Activated T-cell treated with anti-CD3 and anti-CD28 coated beads for 4 hours (primary cell): ENCODE data around the gene CD80.

Experiments used
- DNase-seq: peaks from one replicate; pipeline ENCODE4 v3.0.0-alpha.2; 2020

Gene CD80

GRCh38 chr3:119542168-119542767 lies 17.1 kb downstream of the CD80 start:
- DNase-seq = no peak

DNA sequence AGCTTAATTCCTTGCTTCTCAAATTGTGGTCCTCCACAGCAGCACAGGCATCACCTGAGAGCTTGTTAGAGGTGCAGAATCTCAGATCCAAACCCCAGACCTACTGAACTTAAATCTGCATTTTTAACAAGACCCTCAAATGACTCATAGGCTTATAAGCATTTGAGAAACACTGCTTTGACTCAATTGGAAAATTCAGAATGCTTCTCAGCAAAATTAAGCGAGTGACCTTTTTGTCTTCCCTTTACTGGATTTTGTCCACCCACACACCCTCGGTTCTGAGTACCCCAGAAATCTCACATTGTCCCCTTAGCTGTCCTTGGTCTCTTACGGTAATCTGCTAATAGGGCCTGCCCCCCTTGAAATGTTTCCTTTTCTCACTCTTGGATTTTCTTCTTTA lies 17.9 kb downstream of the CD80 start:
- no peak for DNase-seq

DNA sequence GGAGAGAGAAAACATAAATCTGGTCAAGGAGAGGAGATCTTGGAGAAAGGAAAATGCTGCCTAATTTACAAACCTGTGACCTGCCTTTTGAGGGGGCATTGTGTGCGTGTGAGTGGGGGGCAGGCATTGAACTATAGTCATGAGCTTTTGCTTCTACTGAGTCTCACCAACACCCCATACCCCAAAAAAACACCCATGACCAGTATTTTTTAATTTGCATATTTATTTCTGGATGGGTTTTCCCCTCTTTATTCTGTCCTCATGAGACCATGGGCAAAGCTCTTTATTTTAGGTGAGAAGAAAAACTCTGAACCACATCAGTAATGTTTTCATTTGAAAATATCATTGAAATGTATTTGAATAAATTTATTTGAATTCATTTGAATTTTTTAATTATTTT lies 20.6 kb downstream of the CD80 start:
- DNase-seq = no peak

DNA sequence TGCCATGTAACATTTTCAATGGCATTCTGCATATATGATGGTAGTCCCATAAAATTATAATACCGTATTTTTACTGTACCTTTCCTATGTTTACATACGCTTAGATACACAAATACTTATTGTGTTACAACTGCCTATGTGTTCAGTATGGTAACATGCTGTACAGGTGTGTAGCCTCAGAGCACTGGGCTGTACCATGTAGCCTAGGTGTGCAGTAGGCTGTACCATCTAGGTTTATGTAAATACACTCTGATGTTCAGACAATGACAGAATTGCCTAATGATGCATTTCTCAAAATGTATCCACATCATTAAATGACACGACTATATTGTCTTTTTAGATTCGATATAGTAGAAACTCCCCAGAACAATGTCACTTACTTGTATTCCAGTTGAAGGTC lies 22.7 kb downstream of the CD80 start:
- no peak for DNase-seq

GRCh38 chr3:119534296-119534695 lies 25.1 kb downstream of the CD80 start:
- no peak for DNase-seq

GRCh38 chr3:119531151-119531550 lies 28.3 kb downstream of the CD80 start:
- no peak for DNase-seq

GRCh38 chr3:119530456-119530855 lies 29.0 kb downstream of the CD80 start:
- DNase-seq = no peak

- DNase-seq = no peak
Observed at GRCh38 chr3:119529883-119530282, 29.5 kb downstream of the CD80 start.

DNA sequence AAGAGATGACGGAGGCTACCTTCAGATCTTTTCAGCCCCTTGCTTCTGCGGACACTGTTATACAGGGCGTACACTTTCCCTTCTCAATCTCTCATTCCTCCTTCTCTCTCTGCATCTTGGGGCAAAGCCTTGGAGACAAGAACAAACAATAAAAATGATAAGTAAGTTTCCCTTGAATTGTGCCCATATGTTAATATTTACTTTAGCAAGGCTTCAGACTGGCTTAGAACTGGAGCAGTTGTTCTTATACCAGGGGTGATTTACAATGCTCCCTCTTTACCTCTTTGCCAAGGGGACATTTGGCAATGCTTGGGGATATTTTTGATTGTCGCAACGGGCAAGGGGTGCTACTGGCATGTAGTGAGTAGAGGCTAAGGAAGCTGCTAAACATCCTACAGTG lies 31.7 kb downstream of the CD80 start:
- no peak for DNase-seq

DNA sequence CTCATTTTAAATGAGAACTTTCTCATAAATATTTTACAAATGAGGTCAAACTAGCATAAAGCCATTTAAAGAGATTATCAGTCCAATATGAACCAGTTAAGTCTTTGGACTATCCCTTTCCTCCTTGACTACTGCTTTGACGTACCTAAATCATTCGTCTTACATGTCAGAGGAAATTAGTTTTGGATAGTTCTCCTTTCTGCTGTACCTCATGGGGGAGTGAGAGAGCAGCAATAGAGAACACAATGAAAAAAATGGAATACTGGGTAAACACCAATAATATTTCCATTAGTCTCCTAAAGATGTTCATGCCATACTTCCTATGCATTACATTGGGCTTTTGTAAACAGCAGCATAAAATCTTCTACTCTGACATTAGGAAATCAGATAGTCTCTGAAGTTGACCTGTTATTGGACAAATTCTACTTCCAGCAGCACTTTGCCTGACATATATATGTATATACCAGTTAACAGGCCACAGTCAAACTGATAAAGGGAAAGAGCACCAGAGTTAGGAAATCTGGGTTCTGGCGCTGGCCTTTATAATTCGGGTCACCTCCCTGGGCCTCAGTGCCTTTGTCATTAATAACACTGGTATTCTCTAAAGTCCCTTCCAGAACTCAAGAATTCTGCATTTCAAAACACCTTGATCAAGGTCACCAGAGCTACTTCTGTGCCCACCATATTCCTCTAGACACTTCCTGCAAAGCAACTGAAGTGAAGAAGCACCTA lies 34.3 kb downstream of the CD80 start:
- DNase-seq = no peak

DNA sequence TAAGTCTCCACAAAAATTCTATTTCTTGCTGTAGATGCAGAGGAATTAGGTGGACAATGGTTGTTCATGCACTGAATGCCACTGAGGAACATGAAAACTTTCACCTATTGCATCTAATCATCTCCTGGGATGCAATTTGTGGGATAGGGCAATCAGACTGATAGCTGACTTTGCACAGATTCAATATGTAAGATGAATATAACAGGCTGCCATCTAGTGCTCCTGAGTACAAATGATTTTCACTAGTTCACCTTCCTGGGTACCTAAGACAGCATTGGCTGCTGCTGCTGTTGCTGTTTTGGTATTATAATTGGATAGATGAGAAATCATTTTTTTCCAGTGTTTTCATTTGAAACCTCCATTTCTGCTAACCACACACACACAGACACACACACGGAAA lies 41.4 kb downstream of the CD80 start:
- no peak for DNase-seq

- DNase-seq = no peak
Observed at GRCh38 chr3:119517112-119517511, 42.3 kb downstream of the CD80 start.

DNA sequence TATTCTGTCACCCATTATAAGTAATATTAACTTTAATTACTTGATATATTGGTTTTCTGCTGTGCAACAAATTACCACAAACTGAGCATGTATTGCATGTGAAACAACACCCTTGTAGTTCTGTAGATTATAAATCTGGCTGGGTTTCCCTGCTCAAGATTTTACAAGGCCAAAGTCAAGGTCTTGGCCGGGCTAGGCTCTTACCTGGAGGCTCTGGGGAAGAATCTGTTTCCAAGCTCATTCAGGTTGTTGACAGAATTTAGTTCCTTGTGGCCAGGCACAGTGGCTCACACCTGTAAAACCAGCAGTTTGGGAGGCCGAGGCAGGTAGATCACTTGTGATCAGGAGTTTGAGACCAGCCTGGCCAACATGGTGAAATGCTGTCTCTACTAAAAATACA lies 44.8 kb downstream of the CD80 start:
- no peak for DNase-seq

DNA sequence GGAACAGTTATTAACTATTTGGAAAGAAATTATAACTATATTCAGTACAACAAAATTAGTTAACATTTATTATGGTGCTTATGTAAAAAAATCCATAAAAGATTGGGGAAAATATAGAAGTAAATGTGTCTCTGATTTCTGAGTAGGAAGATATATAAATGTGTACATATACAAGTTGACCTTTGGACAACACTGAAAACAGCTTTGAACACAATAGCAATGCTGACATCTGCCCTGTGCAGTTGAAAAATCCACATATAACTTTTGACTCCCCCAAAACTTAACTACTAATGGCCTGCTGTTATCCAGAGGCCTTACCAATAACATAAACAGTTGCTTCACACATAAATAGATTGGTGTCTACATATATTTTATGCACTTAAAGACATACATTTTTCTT lies 48.7 kb downstream of the CD80 start:
- DNase-seq = no peak

- no peak for DNase-seq
Observed at GRCh38 chr3:119508172-119508845, 51.1 kb downstream of the CD80 start.

DNA sequence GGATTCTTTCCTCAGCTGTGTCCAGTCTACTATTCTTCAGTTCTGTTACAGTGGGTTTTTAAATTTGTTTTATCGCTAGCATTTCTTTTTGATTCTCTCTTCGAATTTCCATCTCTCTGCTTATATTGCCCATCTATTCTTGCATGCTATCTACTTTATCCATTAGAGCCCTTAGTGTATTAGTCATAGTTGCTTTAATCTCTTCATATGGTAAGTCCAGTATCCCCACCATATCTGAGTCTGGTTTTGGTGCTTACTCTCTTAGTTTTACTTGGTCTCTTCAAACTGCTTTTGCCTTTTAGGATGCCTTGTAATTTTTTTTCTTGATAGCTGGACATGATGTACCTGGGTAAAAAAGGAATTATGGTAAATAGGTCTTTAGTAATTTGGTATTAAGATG lies 52.0 kb downstream of the CD80 start:
- no peak for DNase-seq

DNA sequence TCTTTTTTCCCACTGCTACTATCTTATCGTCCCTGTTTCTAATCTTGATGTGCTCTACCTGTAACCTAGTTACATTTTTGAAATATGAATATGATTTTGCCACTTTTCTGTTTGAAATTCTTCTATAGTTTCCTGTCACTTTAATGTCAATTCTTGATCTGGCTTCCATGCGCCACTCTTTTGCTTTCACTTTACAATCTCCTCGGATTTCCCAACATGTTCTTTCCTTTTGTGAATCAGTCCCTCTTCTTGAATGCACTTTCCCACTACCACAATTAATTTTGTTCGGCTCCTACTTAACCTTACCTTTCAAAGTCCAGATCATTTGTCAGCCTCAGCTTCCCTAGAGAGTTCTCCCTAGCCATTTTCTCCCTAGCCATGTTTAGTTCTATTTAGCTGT lies 52.8 kb downstream of the CD80 start:
- DNase-seq = no peak

DNA sequence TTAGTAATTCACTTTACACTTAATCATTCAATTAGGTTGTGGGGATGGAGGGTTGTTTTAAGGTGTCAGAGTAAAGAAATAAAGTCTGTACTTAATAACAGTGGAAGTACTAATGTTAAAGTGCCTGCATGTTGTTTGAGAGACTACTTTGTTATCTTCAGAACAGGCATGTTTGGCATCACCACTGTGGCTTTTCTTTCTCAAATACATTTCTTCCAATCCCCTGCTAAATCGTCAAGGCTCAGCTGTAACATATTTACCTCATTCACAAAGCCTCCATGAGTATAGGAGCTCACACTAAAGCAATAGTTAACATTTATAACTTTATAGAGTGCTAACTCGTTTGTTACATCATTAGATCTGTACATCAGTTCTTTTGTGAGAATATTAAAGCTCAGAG lies 58.5 kb downstream of the CD80 start:
- DNase-seq = no peak

- no peak for DNase-seq
Observed at GRCh38 chr3:119500265-119500664, 59.1 kb downstream of the CD80 start.

DNA sequence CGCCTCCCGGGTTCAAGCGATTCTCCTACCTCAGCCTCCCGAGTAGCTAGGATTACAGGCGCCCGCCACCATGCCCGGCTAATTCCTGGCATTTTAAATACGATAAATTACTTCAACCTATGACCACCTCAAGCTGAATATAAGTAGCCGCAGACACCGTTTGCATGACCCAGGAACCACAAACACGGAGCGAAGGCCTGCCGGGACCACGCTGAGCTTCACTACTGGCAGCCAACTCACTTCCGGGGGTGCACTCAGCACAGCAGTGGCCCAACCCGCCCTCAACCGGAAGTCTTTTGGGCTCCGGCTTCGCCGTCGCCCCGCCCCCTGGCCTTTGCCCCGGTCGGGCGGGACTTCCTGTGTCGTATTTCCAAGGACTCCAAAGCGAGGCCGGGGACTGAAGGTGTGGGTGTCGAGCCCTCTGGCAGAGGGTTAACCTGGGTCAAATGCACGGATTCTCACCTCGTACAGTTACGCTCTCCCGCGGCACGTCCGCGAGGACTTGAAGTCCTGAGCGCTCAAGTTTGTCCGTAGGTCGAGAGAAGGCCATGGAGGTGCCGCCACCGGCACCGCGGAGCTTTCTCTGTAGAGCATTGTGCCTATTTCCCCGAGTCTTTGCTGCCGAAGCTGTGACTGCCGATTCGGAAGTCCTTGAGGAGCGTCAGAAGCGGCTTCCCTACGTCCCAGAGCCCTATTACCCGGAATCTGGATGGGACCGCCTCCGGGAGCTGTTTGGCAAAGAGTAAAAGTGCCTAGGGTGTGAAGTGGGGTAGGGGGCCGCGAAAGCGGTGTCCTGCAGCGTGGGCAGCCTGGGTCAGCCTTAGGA lies 61.0 kb downstream of the CD80 start, which contains the start of gene TIMMDC1:
Gene TIMMDC1, plus strand, starts transcription at position 362 of the 826 bp plus-strand sequence. Its CDS starts 187 bp downstream, at position 549.
- peak; percentile 96 for DNase-seq

GRCh38 chr3:119497820-119498185 lies 61.6 kb downstream of the CD80 start:
- DNase-seq = no peak

DNA sequence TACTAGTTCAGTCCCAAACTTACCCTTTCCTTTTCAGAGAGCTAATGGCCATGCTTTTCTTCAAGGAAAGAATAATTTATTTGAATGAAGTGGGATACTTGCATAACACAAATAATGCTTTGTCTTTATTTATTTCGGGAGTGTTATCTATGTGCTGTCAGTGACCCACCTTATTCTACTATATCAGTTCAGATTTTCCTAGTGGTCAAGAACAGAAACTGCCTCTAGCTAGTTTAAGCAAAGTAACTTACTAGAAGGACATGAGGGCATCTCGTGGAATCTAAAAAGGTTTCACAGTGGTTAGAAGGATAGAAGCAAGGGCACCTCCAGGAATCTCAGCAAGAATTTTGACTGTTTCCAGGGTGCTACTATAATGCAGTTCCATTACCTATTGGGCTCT lies 64.8 kb downstream of the CD80 start:
- no peak for DNase-seq

GRCh38 chr3:119492810-119493209 lies 66.6 kb downstream of the CD80 start:
- DNase-seq = no peak
